Spleen (tissue), 7 donors: ENCODE measurements around the gene TLR8.

Experiments used
- CTCF ChIP-seq, 11 experiments: fragments of 200-600 bp in 7 of 11; fragments of 450-650 bp in 4 of 11; sonication (generic) in 4 of 11; IDR thresholded peaks in 8 of 11; conservative IDR thresholded peaks in 3 of 11; 1 replicate in 7 of 11; 2 replicates in 4 of 11; pipeline versions ENCODE4 v1.4.0 to v1.8.0; 2016 to 2021; ENCODE audit warnings: antibody characterized with exemption in 11 of 11, inconsistent platforms in 4 of 11, mild to moderate bottlenecking in 1 of 11
- POLR2A ChIP-seq, 3 donors: fragments of 450-650 bp; IDR thresholded peaks; one replicate each; pipeline ENCODE4 v1.5.1; 2017; ENCODE audit warnings: antibody characterized with exemption in 3 of 3, mild to moderate bottlenecking in 1 of 3
- donor health status: DM: no; HTN: no; CAD: no; lungs with moderate emphysema.
- donor health status: DM: no; HTN: no; CAD: no.
- donor health status: DM: no; HTN: no; CAD: no.

- TF ChIP-seq CTCF (IDR thresholded peaks at IDR 0.05 in 8 of 11, conservative IDR thresholded peaks at IDR 0.05 in 3 of 11) (no peak), POLR2A (IDR thresholded peaks at IDR 0.05) (no peak)
These were observed 59.7 kb downstream of the TLR8 start for GRCh38 chrX:12966151-12966550.
